HG03469 (cell line): ENCODE results near the gene ARID1B.
"Not testable (repeated sequence)": the region's sequence is repeated elsewhere in the genome, so short reads cannot be mapped to it uniquely, and the experiment has no call there.

Source experiments
- ATAC-seq: cut with Tn5 transposase; IDR thresholded peaks from one replicate; pipeline ENCODE4 v1.9.1; 2021; ENCODE audit warnings: mild to moderate bottlenecking, moderate library complexity, moderate number of reproducible peaks; ENCODE audit not compliant: unreplicated experiment

The ARID1B gene

GRCh38 chr6:156928126-156928525 lies 150.9 kb downstream of the ARID1B start:
- no peak for ATAC-seq

DNA sequence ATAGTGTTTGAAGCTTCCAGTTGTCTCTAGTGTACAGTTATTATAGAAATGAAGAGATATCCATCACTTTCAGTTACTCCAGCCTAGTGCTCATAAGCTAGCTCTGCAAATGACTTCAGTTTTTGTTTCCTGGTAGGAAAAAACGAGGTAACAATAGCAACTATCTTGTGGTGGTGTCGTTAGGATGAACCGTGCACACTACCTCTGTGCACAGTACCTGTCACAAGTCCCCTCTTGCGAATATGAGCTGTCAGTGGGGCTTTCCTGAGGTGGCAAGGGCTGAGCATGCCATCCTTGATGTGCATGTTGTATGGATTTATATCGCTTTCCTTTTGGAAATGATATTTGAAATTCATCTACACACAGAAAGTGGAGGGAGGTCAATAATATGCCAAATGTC lies 151.8 kb downstream of the ARID1B start:
- no peak for ATAC-seq

GRCh38 chr6:156931283-156931682 lies 154.1 kb downstream of the ARID1B start:
- no peak for ATAC-seq

DNA sequence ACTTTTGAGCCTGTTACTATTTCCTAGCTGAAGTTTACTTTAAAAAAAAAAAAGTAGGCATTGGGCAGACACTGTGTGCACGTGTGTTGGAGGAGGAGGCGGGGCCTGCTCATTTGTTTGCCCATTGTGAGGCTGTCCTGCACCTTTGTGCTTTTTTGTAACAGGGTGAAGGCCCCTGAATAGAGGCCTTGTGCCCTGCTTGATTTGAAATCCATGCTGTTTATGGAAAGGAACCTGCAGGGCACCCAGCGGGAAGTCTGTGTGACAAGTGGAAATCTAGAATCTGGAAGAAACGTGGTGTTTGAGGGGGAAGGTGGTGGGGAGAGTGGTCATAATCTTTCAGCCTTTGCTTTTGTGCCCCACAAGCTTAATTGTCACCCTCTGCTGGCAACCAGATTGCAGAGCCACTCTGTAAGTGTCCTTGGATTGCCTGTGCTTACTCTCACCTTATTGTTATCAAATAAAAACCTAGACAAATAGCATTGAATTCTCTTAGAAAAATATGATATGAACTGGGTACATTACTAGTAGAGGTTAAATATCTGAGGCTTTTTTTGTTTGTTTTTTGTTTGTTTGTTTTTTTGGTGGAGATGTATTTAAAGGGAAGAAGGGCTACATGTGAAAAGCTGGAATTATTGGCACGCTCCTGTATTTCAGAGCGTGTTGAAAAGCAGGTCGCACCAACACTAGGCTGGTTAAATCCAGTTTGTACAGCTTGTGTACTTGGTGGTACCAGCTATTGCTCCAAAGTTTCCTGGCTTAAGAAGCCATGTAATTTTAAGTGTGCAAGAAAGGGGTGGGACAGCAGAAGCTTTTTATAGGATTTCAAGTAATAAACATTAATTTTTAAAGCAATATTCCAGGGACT lies 156.3 kb downstream of the ARID1B start:
- ATAC-seq = no peak

DNA sequence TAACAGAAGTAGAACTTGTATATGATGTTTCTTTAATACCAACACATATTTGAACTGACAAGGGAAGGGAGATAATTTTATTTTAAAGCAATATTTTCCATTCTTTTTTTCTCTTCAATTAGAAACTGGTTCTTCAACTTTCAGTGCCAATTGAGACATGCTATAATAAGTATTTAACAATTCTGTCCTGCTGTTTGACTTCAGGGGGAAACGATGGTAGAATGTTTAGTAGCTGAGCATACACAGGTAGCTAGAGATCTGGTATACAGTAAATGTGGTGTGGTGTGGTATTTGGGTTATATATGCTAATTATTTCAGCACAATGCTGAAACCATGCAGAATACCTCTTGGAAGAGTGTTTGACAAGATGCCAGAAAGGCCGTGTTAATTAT lies 156.9 kb downstream of the ARID1B start:
- ATAC-seq = no peak

DNA sequence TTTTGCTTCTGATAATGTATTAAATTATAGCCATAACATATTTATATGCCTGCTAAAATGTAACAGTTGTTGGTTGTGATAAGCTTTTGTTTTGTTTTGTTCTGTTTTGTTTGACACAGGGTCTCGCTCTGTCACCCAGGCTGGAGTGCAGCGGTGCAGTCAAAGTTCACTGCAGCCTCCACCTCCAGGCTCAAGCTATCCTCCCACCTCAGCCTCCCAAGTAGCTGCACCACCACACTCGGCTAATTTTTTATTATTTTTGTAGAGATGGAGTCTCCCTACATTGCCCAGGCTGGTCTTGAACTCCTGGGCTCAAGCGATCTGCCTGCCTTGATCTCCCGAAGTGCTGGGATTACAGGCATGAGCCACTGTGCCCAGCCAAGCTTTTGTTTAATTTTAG lies 157.8 kb downstream of the ARID1B start:
- ATAC-seq = no peak

- ATAC-seq = no peak
These were observed 161.0 kb downstream of the ARID1B start for GRCh38 chr6:156938143-156938542.

DNA sequence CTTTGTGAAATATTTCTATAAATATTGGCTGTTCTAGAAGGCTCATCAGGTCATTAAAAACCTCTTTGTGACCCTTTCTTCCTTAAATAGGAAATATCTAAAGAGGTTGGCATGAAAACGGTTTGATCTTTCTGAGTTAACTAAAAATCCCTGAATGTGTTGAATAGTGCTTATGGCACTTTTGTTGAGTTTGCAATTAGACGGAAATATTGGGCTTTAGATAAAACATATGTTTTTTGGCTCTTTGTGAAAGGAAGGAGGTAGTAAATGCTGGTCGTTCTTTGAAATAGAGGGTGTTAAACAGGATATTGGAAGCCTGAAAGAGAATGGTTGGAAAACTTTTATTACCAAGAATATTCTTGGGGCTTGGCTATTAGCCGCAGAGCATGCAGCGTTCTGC lies 163.0 kb downstream of the ARID1B start:
- no peak for ATAC-seq

DNA sequence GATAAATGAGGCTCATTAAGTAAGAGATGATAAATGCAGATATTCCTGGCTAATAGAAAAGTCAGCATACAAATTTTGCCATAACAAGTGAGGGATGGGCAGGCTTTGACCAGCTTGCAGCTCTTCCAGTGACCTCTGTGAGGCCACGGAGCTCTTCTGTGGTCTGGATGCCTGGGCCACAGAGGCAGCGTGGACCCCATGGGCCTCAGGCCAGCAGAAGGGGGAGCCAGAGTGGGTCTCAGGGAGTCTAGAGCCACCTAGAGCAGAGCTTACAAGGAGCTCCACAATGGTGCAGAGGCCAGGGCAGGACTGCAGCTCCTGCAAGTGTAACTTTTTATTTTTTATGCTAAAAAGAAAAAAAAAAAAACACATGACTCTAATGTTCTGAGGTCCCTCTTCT lies 165.1 kb downstream of the ARID1B start:
- no peak for ATAC-seq

GRCh38 chr6:156943166-156943565 lies 166.0 kb downstream of the ARID1B start:
- no peak for ATAC-seq

GRCh38 chr6:156943816-156944215 lies 166.6 kb downstream of the ARID1B start:
- no peak for ATAC-seq

- ATAC-seq = no peak
These were observed 167.2 kb downstream of the ARID1B start for GRCh38 chr6:156944412-156944811.

DNA sequence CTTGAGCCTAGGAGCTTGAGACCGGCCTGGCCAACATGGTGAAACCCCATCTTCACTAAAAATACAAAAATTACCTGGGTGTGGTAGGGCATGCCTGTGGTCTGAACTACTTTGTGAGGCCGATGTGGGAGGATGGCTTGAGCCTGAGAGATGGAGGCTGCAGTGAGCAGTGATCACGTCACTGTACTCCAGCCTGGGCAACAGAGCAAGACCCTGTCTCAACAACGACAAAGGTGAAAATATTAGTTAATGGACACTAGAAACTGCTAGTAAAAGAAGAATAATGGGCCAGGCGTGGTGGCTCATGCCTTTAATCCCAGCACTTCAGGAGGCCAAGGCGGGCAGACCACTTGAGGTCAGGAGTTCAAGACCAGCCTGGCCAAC lies 168.6 kb downstream of the ARID1B start:
- not testable (repeated sequence) for ATAC-seq

- no peak for ATAC-seq
These were observed 169.3 kb downstream of the ARID1B start for GRCh38 chr6:156946370-156946936.

DNA sequence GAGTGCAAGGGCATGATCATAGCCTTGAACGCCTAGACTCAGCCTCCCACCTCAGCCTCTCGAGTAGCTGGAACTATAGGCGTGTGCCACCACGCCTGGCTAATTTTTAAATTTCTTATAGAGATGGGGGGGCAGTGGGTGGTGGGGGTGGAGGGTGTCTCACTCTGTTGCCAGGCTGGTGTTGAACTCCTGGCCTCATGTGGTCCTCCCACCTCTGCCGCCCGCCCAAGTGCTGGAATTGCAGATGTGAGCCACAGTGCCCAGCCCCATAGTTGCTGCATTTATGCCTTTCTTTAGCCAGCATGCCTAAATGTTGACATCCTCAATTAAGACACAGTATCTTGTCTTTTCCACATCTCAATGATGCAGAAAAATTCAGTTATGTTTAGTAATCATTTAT lies 171.1 kb downstream of the ARID1B start:
- ATAC-seq = no peak

GRCh38 chr6:156948807-156949206 lies 171.6 kb downstream of the ARID1B start:
- no peak for ATAC-seq

DNA sequence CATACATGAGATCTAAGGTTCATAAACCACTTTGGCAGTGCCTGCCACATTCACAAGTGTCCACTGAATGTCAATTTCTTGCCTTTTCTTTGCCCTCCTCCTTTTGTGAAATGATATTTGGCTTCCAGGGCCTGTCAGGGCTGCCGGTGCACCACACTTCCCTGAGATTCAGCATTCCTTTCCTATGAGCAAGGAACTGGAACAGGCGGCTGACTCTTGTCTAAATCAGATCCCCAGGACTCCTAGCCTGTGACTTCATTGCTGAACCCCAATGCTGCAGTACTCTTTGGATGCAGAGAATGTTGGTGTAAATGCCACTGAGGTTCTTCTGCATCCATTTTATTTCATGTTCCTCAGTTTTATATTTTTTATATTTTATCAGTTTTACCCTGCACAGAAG lies 172.2 kb downstream of the ARID1B start:
- no peak for ATAC-seq

- ATAC-seq = no peak
These were observed 172.9 kb downstream of the ARID1B start for GRCh38 chr6:156950084-156950483.

DNA sequence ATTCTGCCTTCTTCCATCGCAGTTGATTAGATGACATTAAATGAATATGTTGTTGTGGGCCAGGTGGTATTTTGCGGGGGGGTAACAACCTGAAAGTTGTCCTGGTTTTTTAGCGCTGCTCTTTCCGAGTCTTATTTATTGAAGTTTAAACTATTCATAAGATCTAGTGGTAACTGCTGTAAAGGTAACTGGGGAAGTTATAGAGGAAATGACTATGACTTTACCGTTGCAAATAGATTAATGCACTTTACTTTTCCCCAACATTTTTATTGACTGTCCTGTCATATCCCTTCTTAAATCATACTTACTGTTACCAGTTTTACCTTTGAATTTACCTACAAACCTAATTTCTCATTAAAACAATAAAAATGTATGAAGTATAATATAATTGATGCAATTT lies 173.4 kb downstream of the ARID1B start:
- ATAC-seq = no peak

DNA sequence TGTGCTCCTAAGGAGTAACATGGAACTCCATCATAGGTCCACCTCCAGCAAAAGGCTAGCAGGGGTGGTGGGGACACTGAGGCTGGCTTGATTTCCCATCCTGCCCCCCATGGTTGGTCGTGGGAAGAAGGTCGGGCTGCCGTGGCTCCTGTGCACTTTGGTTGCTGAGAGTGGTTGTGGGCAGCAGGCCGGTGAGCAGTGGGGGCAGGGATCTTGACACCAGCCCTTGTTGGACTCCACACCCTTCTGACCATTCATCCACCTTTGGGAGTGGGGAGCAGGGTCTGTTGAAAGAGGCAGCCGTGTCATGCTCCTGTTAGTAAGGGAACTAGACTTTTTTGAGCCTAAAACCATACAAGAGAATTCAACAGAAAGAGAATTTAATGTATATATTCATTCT lies 175.2 kb downstream of the ARID1B start:
- ATAC-seq = no peak

- no peak for ATAC-seq
These were observed 175.9 kb downstream of the ARID1B start for GRCh38 chr6:156953127-156953478.

DNA sequence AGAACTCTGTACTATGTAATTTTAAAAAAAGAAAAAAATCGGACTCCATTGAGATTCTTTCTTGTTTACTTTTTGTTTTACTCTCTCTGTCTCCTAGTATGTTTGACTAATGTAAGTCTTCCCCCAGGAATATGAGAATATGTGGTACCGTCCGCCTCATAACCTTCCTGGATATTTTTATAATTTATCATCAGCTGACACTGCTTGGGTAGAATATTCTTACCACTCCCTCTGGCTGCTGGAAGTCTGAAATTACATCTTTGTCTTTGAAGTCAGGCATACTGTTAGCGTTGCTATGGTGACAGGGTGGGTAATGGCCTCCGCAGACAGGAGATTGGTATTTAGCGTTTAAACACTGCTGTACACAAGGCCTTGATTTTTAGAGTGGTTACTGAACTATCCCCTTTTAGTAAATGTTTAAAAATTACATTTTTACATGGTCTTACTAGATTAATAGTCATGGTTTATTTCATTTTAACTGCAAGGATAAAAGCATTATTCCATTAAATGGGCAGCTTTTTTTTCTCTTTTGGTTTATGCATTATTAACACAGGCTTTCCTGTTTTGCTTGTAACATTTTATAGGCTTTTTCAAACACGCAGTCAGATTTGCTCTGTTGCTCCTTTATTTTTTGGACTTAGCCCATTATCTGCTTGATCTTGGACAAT lies 176.4 kb downstream of the ARID1B start:
- no peak for ATAC-seq
